ENCODE measurements around the gene ATP1A1. TPM values are rescaled to one million over a fixed set of nuclear protein-coding genes. Genes with fewer than 3 reads are reported as not detected.
A peak's percentile ranks its signal among the peaks of the same experiment; 100 is the strongest.

Gene ATP1A1
- total RNA-seq, 8 experiments from 2014 or later = 84.7 to 209 (median 128) TPM

GRCh38 chr1:116365353-116365780, 7.7 kb upstream of the ATP1A1 start:
- Histone ChIP-seq H3K27ac (no peak overlapping the region), H3K4me1 (replicated peaks in 1 of 2) (peaks cover 0 to 3% of the 10 kb centered on the region in 2 donors), H3K4me3 (no peak overlapping the region)
- ATAC-seq (replicated peaks in 6 of 8) = peak in 2 of 8 experiments; percentile 35 to 47
- 14 to 83% (median 79%) methylated on average over 2 to 5 of the region's 5 CpGs; no CpG with 5 or more reads in 1 of the 10 experiments for WGBS, 10 experiments
- in situ Hi-C loops (cut with MboI; ENCODE audit: low pct_unique_long_range_greater_than_20kb in 2 of 9, low sequenced_read_pairs in 9 of 9, unreplicated experiment in 9 of 9) = no loop called here

GRCh38 chr1:116365857-116366256, 7.2 kb upstream of the ATP1A1 start:
- peaks cover 0 to 3% of the 10 kb centered on the region in 2 donors for H3K4me1 ChIP-seq (replicated peaks in 1 of 2)
- in situ Hi-C loops (cut with MboI; ENCODE audit: low pct_unique_long_range_greater_than_20kb in 2 of 9, low sequenced_read_pairs in 9 of 9, unreplicated experiment in 9 of 9) = no loop called here
- WGBS, 10 experiments = 36 to 88% (median 73%) methylated on average over 1 to 5 of the region's 5 CpGs
- no peak for ATAC-seq (replicated peaks in 6 of 8)
- H3K27ac ChIP-seq = no peak overlapping the region
- no peak overlapping the region for H3K4me3 ChIP-seq

GRCh38 chr1:116367256-116367945, 5.6 kb upstream of the ATP1A1 start:
- 25 to 100% (median 85%) methylated on average over 1 to 3 of the region's 3 CpGs; no CpG with 5 or more reads in 2 of the 10 experiments for WGBS, 10 experiments
- in situ Hi-C loops (cut with MboI; ENCODE audit: low pct_unique_long_range_greater_than_20kb in 2 of 9, low sequenced_read_pairs in 9 of 9, unreplicated experiment in 9 of 9) = no loop called here
- H3K27ac ChIP-seq = no peak overlapping the region
- ATAC-seq (replicated peaks in 6 of 8) = peak in 2 of 8 experiments; percentile 30 to 41
- peaks cover 0 to 3% of the 10 kb centered on the region in 2 donors for H3K4me1 ChIP-seq (replicated peaks in 1 of 2)
- no peak overlapping the region for H3K4me3 ChIP-seq

- peaks cover 0 to 3% of the 10 kb centered on the region in 2 donors for H3K4me1 ChIP-seq (replicated peaks in 1 of 2)
- no peak overlapping the region for H3K27ac ChIP-seq
- WGBS, 10 experiments = 0 to 90% (median 56%) methylated on average over 1 to 2 of the region's 2 CpGs; no CpG with 5 or more reads in 3 of the 10 experiments
- in situ Hi-C loops (cut with MboI; ENCODE audit: low pct_unique_long_range_greater_than_20kb in 2 of 9, low sequenced_read_pairs in 9 of 9, unreplicated experiment in 9 of 9) = no loop called here
- no peak overlapping the region for H3K4me3 ChIP-seq
- no peak for ATAC-seq (replicated peaks in 6 of 8)
Observed at GRCh38 chr1:116368241-116368640, 4.8 kb upstream of the ATP1A1 start.

- Histone ChIP-seq H3K27ac (no peak overlapping the region), H3K4me3 (no peak overlapping the region), H3K4me1 (replicated peaks in 1 of 2) (peaks cover 5 to 6% of the 10 kb centered on the region in 2 donors)
- no peak for ATAC-seq (replicated peaks in 6 of 8)
- in situ Hi-C loops (cut with MboI; ENCODE audit: low pct_unique_long_range_greater_than_20kb in 2 of 9, low sequenced_read_pairs in 9 of 9, unreplicated experiment in 9 of 9) = no loop called here
- 0 to 100% (median 56%) methylated on average over 1 to 2 of the region's 2 CpGs; no CpG with 5 or more reads in 2 of the 10 experiments for WGBS, 10 experiments
Observed at GRCh38 chr1:116370181-116370580, 2.9 kb upstream of the ATP1A1 start.

GRCh38 chr1:116371752-116372151, 1.3 kb upstream of the ATP1A1 start:
- Histone ChIP-seq H3K4me1 (replicated peaks in 1 of 2) (peaks cover 19 to 21% of the 10 kb centered on the region in 2 donors), H3K4me3 (no peak overlapping the region), H3K27ac (no peak overlapping the region)
- ATAC-seq (replicated peaks in 6 of 8) = no peak
- in situ Hi-C loops (cut with MboI; ENCODE audit: low pct_unique_long_range_greater_than_20kb in 2 of 9, low sequenced_read_pairs in 9 of 9, unreplicated experiment in 9 of 9) = no loop called here
- 0 to 90% (median 55%) methylated on average over 1 of the region's 1 CpG; no CpG with 5 or more reads in 2 of the 10 experiments for whole genome bisulfite sequencing, 10 experiments

GRCh38 chr1:116372191-116372590, 853 bp upstream of the ATP1A1 start:
- no peak for ATAC-seq (replicated peaks in 6 of 8)
- in situ Hi-C loops (cut with MboI; ENCODE audit: low pct_unique_long_range_greater_than_20kb in 2 of 9, low sequenced_read_pairs in 9 of 9, unreplicated experiment in 9 of 9) = no loop called here
- H3K4me3 ChIP-seq = peak overlapping the region in 4 of 5 donors; percentile 75 to 92 (median 87)
- 0 to 100% (median 58%) methylated on average over 1 to 11 of the region's 11 CpGs; no CpG with 5 or more reads in 1 of the 10 experiments for WGBS, 10 experiments
- H3K27ac ChIP-seq = no peak overlapping the region
- H3K4me1 ChIP-seq (replicated peaks in 1 of 2) = peaks cover 24 to 25% of the 10 kb centered on the region in 2 donors

GRCh38 chr1:116373431-116374352, 648 bp downstream of the ATP1A1 start:
- Histone ChIP-seq H3K4me1 (replicated peaks in 1 of 2) (peaks cover 37 to 39% of the 10 kb centered on the region in 2 donors), H3K27ac (peak overlapping the region; percentile 64 to 84), H3K4me3 (peak overlapping the region; percentile 75 to 92 (median 89))
- 0 to 1% (median 0%) methylated on average over 2 to 20 of the region's 84 CpGs; no CpG with 5 or more reads in 5 of the 10 experiments for WGBS, 10 experiments
- ATAC-seq (replicated peaks in 6 of 8) = peak; percentile 7 to 66 (median 46)
- in situ Hi-C loops (cut with MboI; ENCODE audit: low pct_unique_long_range_greater_than_20kb in 2 of 9, low sequenced_read_pairs in 9 of 9, unreplicated experiment in 9 of 9) = no loop called here

GRCh38 chr1:116374353-116375147, 1.5 kb downstream of the ATP1A1 start:
- Histone ChIP-seq H3K27ac (peak overlapping the region; percentile 64 to 84), H3K4me1 (replicated peaks in 1 of 2) (peaks cover 44% of the 10 kb centered on the region in 2 donors), H3K4me3 (peak overlapping the region; percentile 75 to 92 (median 89))
- WGBS, 10 experiments = 5 to 38% (median 8%) methylated on average over 3 to 16 of the region's 26 CpGs; no CpG with 5 or more reads in 1 of the 10 experiments
- peak in 5 of 8 experiments; percentile 2 to 6 (median 3) for ATAC-seq (replicated peaks in 6 of 8)
- in situ Hi-C loops (cut with MboI; ENCODE audit: low pct_unique_long_range_greater_than_20kb in 2 of 9, low sequenced_read_pairs in 9 of 9, unreplicated experiment in 9 of 9) = no loop called here

- no peak for ATAC-seq (replicated peaks in 6 of 8)
- peak overlapping the region; percentile 75 to 92 (median 89) for H3K4me3 ChIP-seq
- peaks cover 44 to 46% of the 10 kb centered on the region in 2 donors for H3K4me1 ChIP-seq (replicated peaks in 1 of 2)
- WGBS, 10 experiments = 19 to 69% (median 55%) methylated on average over 2 to 8 of the region's 8 CpGs; no CpG with 5 or more reads in 4 of the 10 experiments
- no peak overlapping the region for H3K27ac ChIP-seq
- in situ Hi-C loops (cut with MboI; ENCODE audit: low pct_unique_long_range_greater_than_20kb in 2 of 9, low sequenced_read_pairs in 9 of 9, unreplicated experiment in 9 of 9) = no loop called here
Observed at GRCh38 chr1:116375148-116375886, 2.3 kb downstream of the ATP1A1 start.

GRCh38 chr1:116375887-116376728, 3.1 kb downstream of the ATP1A1 start:
- peak in 2 of 8 experiments; percentile 21 to 35 for ATAC-seq (replicated peaks in 6 of 8)
- Histone ChIP-seq H3K4me1 (replicated peaks in 1 of 2) (peaks cover 44 to 46% of the 10 kb centered on the region in 2 donors), H3K27ac (no peak overlapping the region), H3K4me3 (peak overlapping the region; percentile 5 to 92 (median 84))
- WGBS, 10 experiments = 0 to 33% (median 18%) methylated on average over 4 to 9 of the region's 9 CpGs; no CpG with 5 or more reads in 1 of the 10 experiments
- in situ Hi-C loops (cut with MboI; ENCODE audit: low pct_unique_long_range_greater_than_20kb in 2 of 9, low sequenced_read_pairs in 9 of 9, unreplicated experiment in 9 of 9) = no loop called here

Measured in motor neuron (in vitro differentiated cells).